Effector CD8-positive, alpha-beta T cell (primary cell): ENCODE measurements around the gene METRNL.
"Not testable (repeated sequence)": the region's sequence is repeated elsewhere in the genome, so short reads cannot be mapped to it uniquely, and the experiment has no call there.

Experiments used
- DNase-seq: peaks from one replicate; lab custom pipeline; 2025; lab: John Stamatoyannopoulos, UW
- total RNA-seq, 4 experiments: gene quantifications; one replicate each; lab custom pipeline; 2026; lab: John Stamatoyannopoulos, UW

Gene METRNL, protein sequence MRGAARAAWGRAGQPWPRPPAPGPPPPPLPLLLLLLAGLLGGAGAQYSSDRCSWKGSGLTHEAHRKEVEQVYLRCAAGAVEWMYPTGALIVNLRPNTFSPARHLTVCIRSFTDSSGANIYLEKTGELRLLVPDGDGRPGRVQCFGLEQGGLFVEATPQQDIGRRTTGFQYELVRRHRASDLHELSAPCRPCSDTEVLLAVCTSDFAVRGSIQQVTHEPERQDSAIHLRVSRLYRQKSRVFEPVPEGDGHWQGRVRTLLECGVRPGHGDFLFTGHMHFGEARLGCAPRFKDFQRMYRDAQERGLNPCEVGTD
- total RNA-seq = 20.9 to 138 (median 80.0) reads per million in 4 experiments

DNA sequence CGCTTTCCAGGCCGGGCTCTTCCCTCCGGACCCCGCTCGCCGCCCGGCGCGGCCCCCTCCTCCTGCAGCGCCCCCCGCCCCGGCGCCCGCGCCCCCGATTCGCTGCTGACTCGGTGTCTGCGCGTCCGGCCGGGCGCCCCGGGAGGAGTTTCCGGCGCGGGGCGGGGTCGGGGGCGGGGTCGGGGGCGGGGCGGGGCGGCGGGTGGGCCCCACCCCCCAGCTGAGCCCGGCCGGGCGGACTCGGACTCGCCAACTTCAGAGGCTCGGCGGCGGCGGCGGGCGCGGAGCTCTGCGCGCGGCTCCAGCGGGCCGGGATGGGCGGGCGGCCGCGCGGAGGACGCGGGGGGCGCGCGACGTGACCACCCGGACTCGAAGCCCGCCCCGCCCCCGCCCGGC is at the start of gene METRNL:
Gene METRNL, plus strand, starts transcription at position 258 of the 396 bp plus-strand sequence. CDS start 207 bp downstream, outside the sequence.
- peak; percentile 22 for DNase-seq

DNA sequence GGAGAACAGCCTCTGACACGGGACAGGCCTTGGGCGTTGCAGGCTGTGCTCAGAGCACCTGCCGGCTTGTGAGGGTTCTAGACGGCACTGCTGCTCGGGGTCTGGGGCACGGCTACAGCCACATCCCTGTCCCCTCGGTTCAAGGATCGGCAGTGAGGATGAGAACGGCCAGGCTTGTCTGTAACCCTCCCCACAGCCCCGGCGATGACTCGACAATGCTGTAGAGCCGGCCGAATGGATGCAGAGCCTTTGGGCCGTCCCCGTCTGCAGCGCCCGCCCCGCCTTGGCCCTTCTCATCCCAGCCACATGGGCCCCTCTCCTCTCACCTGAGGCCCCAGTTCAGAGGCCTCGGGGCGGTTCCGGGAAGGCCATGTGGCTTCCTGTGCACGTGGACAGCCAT is 49.0 kb upstream of the METRNL start:
- DNase-seq = no peak

DNA sequence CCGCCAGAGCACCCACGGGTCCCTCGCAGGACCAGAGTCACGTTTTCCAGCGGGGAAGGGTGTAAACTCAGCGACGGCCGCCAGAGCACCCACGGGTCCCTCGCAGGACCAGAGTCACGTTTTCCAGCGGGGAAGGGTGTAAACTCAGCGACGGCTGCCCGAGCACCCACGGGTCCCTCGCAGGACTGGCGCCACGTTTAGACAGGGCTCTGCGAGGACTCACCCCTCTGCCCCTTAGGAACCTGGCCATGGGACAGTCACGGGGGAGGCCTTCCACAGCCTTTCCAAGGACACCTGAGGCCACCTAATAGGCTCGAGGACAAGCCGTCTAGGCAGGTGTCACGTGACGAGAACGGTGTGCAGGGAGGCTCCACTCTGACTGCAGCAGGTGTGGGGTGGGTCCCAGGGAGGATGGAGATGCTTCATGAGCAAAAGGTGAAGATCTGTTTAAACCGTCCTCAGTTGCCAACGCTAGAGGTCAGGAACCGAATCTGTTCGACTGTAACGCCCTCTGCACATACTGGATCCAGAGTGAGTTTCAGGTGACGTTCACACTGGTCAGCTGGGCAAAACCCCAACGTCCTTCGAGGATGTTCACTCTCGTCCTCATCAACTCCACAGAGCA is 48.0 kb upstream of the METRNL start:
- no peak for DNase-seq

DNA sequence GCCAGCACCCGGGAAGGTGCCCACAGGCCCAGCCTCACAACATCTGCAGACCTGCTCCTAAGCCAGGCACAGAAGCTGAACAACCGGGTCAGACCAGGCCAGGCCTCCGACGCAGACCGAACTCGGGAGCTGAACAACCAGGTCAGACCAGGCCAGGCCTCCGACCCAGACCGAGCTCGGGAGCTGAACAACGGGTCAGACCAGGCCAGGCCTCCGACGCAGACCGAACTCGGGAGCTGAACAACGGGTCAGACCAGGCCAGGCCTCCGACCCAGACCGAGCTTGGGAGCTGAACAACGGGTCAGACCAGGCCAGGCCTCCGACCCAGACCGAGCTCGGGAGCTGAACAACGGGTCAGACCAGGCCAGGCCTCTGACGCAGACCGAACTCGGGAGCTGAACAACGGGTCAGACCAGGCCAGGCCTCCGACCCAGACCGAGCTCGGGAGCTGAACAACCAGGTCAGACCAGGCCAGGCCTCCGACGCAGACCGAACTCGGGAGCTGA is 47.4 kb upstream of the METRNL start:
- not testable (repeated sequence) for DNase-seq

DNA sequence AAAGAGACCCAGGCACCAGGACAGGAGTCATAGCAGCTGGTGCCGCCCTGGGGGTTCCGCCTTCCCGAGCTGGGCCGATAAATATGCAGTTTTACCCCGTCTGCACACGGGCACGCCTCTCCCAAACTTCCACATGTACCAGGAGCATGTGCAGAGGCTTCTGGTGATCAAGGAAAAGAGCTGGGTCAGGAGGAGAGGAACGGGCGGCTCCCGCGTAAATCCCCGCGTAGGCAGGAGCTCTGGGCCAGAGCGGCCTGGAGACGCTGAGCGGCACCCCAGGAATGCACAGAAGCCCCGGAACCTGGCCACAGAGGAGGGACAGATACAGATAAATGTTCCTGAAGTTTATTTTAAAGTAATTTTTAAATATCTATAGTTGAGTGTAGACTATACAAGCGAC is 46.6 kb upstream of the METRNL start:
- no peak for DNase-seq

DNA sequence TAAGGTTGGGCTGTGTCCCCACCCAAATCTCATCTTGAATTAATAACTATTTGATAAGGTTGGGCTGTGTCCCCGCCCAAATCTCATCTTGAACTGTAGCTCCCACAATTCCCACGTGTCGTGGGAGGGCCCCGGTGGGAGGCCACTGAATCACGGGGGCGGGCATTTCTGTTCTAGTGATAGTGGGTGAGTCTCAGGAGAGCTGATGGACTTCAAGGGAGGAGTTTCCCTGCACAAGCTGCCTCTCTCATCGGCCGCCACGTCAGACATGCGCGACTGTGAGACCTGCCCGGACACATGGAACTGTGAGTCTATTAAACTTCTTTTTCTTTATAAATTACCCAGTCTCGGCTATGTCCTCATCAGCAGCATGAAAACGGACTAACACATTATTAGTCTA is 44.9 kb upstream of the METRNL start:
- no peak for DNase-seq

DNA sequence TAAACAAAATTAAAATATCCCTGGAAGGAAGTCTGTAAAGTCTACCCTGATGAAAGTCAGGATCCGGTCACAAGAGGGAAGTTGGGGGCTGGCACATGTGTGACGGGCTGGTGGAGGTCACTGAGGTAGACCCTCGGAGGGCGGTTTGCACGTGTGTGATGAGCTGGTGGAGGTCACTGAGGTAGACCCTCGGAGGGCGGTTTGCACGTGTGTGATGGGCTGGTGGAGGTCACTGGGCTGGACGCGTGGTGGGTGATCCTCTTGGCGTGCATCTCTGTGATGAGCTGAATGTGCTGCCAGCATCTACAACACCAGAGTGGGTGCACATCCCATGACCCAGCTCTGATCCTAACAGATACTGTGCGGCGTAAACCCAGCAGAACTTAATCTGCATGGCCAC is 43.7 kb upstream of the METRNL start:
- no peak for DNase-seq

DNA sequence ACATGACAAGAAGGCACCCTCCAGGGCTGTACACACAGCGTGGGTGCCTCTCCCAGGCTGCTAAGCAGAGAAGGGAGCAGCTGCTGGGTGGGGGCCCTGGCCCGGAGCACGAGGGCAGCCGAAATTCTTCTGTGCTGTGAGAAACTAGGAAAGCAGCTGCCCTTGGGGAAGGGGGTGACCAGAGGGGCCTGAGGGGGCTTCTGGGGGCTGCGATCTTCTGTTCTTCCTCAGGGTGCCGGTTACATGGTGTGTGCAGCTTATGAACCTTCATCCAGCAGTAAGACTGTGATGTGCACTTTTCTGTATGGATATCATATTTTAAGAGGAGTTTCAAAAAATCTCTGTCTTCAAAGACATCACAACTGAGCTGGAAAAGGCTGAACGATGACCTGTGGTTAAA is 43.2 kb upstream of the METRNL start:
- DNase-seq = no peak

DNA sequence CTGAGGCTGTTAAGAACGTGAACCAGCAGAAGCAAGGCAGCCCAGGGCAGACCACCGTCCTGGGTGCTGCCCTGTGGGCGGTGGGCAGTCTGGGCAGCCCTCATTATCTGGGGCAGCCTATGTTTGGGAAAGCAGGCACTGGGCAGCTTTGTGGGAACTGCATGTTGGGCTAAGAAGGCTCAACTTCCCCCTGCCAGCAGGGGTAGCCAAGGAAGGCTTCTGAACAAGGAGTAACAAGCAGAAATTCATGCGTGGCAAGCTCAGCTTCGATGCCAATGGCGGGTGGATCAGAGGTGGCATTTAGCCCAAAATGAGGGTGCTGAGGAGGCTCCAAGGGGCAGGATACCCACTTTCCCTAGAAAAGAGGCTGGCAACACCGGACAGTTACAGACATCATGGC is 42.7 kb upstream of the METRNL start:
- no peak for DNase-seq

DNA sequence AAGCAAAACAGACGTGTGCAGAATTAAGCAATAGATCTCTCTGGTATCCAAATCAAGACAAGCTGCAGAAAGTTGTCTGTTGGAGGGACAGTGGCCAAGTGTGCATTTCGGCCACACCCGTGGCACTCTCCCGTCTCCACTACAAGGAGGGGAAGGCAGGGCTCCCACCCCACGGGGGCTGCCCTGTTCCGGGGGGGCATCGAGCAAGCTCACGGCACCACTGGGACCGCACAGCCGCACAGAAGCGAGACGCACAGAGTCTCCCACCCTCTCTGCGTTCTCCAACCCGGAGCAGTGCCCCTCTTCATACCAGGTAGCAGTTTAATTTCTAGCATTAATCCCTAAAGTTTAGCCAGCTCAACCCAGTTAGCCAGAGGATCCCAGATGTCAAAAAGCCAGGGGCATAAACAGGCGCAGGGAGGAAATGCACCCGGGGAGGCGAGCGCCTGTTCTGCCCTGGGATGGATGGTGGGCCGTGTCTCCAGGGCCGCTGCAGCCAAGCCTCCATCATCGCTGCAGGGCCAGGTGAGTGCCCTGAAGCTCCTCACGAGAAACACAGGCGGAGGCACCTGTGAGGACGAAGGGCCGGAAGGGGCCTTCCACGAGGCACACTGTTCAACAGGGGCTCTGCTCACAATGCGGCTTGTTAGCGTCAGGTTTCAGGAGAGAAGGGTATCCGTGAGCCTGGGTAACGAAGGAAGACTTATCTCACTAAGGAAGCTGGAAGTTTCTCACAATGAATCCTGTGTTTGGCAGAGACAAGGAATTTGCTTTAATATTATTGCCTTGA is 42.1 kb upstream of the METRNL start:
- DNase-seq = no peak

DNA sequence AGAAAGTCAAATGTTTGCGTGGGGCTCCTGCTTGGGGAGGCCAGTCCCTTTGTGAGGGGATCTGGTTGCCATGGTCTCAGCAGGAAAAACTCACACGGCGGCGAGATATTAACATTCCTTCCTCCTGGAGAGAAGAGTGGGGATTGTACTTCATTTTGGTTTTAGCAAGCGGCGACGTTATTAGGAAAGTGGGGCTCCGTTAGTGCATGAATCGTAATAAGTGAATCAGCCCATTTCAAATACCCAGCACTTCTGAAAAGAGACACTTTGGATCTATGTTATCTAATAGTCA is 41.6 kb upstream of the METRNL start:
- DNase-seq = no peak

DNA sequence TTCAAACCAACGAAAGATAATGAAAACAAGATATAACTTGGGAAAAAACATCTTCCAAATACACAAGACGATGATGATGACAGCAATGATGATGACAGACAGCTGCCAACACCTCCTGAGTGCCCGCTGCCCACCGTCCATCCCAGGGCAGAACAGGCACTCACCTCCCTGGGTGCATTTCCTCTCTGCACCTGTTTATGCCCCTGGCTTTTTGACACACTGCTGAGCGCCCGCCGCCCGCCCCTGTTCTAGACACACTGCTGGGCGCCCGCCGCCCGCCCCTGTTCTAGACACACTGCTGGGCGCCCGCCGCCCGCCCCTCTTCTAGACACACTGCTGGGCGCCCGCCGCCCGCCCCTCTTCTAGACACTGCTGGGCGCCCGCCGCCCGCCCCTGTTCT is 40.4 kb upstream of the METRNL start:
- not testable (repeated sequence) for DNase-seq

DNA sequence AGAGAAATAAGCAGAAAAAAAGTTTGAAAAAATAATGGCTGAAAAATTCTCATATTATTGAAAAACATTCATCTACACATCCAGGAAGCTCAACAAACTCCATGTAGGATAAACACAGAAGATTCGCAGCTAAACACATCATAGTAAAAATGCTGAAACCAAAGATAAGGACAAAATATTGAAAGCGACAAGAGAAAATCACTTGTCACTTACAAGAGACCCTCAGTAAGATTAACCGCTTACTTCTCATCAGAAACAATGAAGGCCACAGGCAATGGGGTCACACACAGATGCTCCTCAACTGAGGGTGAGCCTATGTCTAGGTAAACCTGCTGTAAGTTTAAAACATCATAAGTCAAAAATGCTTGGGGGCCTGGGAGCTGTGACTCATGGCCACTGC is 38.1 kb upstream of the METRNL start:
- DNase-seq = no peak

DNA sequence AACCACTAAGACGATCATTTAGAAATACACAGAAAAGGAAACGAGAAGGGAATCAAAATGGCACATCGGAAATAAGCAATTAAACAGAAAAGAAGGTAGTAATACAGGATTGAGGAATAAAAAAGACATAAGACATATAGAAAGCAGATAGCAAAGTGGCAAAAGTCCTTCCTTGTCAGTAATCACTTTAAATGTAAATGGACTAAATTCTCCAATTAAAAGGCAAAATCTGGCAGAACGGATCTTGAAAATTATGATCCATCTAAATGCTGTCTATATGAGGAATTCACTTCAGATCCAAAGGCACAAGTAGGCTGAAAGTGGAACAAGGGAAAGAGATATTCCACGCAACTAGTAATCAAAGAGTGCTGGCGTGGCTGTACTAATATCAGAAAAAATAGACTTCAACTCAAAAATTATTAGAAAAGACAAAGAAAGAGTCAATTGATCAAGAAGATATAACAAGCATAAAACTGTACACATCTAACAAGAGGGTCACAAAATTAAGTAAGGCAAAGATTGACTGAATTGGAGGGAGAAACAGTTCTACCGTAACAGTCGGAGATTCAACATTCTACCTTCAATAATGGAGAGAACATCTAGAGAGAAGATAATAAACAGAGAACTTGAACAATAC is 36.8 kb upstream of the METRNL start:
- DNase-seq = no peak

DNA sequence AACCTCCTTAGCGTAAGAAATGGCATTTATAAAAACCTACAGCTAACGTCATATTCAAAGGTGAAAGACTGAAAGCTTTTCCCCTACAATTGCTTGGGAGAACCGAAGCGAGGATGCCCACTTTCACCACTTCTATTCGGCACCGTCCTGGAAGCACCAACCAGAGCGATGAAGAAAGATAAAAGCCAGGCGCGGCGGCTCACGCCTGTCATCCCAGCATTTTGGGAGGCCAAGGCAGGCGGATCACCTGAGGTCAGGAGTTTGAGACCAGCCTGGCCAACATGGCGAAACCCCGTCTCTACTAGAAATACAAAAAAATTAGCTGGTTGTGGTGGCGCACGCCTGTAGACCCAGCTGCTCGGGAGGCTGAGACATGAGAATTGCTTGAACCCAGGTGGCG is 34.9 kb upstream of the METRNL start:
- not testable (repeated sequence) for DNase-seq

DNA sequence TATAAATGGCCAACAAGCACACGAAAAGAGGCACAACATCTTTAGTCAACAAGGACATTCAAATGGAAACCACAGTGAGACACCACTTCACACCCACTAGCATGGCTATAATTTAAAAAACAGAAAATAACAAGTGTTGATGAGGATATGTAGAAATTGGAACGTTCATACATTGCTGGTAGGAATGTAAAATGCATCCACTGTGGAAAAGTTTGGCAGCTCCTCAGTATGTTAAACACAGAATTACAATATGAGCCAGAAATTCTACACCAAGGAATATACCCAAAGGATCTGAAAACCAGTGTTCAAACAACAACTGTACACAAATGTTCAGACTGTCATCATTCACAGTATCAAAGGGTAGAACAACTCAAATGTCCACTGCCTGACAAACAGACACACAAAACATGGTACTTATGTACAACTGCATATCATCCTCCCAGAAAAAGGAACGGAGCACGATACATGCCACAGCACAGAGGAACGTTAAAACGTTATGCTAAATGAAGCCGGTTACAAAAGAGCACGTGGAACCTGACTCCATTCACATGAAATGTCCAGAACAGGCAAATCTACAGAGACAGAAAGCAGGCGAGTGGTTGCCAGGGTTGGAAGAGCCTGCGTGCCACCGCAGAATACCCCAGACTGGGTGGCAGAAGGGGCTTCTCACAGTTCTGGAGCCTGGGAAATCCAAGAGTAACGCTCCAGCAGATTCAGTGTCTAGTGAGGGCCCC is 32.8 kb upstream of the METRNL start:
- DNase-seq = no peak

DNA sequence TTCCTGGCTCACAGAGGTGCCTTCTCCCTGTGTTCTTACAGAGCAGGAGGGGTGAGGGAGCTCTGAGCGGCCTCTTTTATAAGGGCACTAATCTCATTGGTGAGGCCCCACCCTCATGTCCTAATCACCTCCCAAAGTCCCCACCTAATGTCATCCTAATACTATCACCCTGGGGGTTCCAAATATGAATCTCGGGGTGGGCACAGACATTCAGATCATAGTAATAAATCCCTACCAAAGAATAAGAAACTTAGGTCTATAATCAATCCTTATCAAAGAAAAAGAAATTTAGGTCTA is 32.3 kb upstream of the METRNL start:
- no peak for DNase-seq

DNA sequence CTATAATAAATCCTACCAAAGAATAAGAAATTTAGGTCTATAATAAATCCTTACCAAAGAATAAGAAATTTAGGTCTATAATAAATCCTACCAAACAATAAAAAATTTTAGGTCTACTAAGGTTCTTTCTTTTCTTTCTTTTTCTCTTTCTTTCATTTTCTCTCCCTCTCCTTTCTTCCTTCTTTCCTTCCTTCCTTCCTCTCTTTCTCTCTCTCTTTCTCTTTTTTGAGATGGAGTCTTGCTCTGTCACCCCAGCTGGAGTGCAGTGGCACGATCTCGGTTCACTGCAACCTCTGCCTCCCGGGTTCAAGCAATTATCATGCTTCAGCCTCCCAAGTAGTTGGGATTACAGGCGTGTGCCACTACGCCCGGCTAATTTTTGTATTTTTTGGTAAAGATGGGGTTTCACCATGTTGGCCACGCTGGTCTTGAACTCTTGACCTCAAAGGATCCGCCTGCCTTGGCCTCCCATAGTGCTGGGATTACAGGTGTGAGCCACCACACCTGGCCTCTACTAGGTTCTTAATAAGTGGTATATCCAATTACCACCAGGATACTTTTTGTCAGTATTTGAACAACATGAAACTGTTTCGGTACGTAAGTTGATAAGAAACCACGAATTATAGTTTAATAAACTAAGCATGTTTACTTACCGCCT is 31.5 kb upstream of the METRNL start:
- not testable (repeated sequence) for DNase-seq

DNA sequence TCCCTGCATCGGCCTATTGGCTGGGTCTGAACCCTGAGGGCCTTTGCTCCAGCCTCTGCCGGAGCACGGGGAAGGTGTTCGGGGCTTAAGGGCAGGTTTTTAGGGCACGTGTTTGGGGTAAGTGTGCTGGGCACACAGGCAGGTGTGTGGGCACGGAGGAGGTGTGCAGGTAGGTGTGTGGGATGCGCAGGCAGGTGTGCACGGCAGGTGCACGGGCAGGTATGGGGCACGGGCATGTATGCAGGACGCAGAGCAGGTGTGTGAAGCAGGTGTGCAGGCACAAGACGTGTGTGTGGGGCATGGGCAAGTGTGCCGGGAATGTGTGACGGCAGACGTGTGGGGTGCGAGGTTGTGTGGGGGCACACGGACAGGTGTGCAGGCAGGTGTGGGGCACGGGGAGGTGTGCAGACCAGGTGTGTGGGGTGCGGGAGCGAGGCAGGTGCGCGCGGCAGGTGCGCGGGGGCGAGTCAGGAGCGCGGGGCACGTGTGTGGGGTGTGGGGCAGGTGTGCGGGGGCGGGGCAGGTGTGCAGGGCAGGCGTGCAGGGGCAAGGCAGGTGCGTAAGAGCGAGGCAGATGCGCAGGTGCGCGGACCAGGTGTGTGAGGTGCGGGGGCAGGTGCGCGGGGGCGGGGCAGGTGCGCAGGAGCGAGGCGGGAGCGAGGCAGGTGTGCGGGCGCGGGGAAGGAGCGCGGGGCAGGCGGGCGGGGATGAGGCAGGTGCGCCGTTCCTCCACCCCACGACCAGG is 28.6 kb upstream of the METRNL start:
- no peak for DNase-seq

DNA sequence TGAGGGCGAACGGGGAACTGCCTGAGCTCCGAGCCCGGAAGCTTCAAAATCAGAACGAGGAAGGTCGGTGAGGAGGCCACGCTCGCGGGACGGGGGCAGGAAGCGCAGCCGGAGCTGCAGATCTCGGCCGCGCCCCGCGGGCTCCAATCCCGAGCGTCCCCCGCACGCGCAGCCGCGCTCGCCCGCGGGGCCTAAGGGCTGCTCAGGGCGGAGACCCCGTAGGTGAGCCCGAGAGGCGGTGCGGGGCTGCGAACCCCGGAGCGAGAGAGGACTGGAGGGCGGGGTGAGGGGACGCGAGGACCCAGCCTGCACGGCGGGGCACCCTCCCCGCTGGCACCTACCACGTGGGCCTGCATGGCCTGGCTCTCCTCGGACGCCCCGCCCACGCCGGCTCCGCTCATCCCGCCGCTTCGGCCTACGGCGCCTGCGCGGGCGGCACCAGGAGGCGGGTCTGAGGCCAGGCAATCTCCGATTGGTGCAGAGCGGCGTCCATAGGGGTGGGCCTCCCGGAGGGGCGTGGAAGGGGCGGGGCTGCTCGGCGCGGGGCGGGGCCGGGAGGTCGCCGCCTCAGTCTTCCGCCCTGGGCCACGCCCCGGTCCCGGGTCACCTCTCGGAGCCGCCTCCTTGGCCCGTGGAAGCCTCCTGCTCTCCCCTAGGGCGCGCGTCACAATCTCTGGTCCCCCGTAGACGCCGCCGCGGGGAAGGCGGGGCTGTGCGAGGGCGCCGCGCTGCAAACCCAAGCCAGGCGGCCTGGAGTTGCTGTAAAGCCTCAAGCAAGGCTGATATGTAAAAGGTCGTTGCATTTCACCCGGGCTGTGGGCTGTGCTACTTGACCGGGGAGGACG is 27.8 kb upstream of the METRNL start:
- peak; percentile 97 for DNase-seq
